HFFc6 (cell line): Measurements from ENCODE around the gene UCHL3. TPM values are rescaled to one million over a fixed set of nuclear protein-coding genes. Genes with fewer than 3 reads are reported as not detected.

Experiments
- DNase-seq: peaks from one replicate; pipeline ENCODE4 v3.0.0-alpha.2; 2018
- H3K27ac Mint-ChIP-seq: 2 replicates; pipeline ENCODE4 v1.8.0; 2020; ENCODE audit warnings: mild to moderate bottlenecking, mixed read lengths
- H3K27me3 Mint-ChIP-seq: 2 replicates; pipeline ENCODE4 v1.8.0; 2021; ENCODE audit warnings: mild to moderate bottlenecking, moderate library complexity, mixed read lengths; ENCODE audit not compliant: insufficient read depth
- H3K36me3 Mint-ChIP-seq: 2 replicates; pipeline ENCODE4 v1.8.0; 2021; ENCODE audit warnings: low read depth, mixed read lengths
- H3K4me1 Mint-ChIP-seq: 2 replicates; pipeline ENCODE4 v1.8.0; 2020; ENCODE audit warnings: low read depth, mixed read lengths
- H3K4me3 Mint-ChIP-seq: 2 replicates; pipeline ENCODE4 v1.8.0; 2020; ENCODE audit warnings: mild to moderate bottlenecking, moderate library complexity, mixed read lengths
- H3K9me3 Mint-ChIP-seq: 2 replicates; pipeline ENCODE4 v1.8.0; 2020; ENCODE audit warnings: mild to moderate bottlenecking, mixed read lengths
- total RNA-seq, 6 experiments: library from RNA; stranded (reverse); fragmentation: NEBNext Ultra II Directional; extraction: Animal tissue kit (Norgen Biotek cat#: 25700); gene quantifications; 2 replicates in 1 of 6; 3 replicates in 5 of 6; pipeline ENCODE4 v1.2.3, GENCODE V29; 2021
- TF ChIP-seq, protein P1 (sequence below): fragments of 200-600 bp; sonication (generic); IDR thresholded peaks from 2 replicates; pipeline ENCODE4 v1.5.0; 2021; ENCODE audit warnings: antibody characterized with exemption, mild to moderate bottlenecking

The UCHL3 gene
- total RNA-seq, 6 experiments from 2014 or later = 51.4 to 67.4 (median 54.4) TPM

DNA sequence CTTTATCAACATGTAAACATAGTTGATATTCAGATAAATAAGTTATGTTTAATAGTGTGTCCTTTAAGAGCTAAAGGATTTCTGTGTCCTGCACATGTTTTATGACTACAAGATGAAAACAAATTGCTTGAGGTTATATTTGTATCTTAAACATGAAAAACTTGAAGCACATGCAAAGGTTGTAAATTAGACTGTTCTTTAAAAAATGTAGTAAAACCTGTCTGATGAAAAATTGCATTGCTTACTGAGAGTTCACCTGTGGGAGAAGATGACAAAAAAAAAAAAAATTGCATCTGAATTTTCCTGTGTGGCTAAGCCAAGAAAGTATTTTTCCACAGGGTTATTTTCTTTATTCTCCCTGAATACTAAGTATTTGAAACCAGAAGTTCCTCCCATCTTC lies 60.9 kb downstream of the UCHL3 start:
- Mint-ChIP-seq H3K27me3 (no peaks in the 10 kb centered on the region; the same call in 1 of the 2 replicates), H3K4me1 (peaks cover 25% of the 10 kb centered on the region), H3K36me3 (peaks cover 57% of the 10 kb centered on the region), H3K4me3 (no peak overlapping the region), H3K9me3 (no peaks in the 10 kb centered on the region), H3K27ac (no peak overlapping the region)
- DNase-seq = no peak
- TF ChIP-seq, protein P1, sequence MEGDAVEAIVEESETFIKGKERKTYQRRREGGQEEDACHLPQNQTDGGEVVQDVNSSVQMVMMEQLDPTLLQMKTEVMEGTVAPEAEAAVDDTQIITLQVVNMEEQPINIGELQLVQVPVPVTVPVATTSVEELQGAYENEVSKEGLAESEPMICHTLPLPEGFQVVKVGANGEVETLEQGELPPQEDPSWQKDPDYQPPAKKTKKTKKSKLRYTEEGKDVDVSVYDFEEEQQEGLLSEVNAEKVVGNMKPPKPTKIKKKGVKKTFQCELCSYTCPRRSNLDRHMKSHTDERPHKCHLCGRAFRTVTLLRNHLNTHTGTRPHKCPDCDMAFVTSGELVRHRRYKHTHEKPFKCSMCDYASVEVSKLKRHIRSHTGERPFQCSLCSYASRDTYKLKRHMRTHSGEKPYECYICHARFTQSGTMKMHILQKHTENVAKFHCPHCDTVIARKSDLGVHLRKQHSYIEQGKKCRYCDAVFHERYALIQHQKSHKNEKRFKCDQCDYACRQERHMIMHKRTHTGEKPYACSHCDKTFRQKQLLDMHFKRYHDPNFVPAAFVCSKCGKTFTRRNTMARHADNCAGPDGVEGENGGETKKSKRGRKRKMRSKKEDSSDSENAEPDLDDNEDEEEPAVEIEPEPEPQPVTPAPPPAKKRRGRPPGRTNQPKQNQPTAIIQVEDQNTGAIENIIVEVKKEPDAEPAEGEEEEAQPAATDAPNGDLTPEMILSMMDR = no peak

DNA sequence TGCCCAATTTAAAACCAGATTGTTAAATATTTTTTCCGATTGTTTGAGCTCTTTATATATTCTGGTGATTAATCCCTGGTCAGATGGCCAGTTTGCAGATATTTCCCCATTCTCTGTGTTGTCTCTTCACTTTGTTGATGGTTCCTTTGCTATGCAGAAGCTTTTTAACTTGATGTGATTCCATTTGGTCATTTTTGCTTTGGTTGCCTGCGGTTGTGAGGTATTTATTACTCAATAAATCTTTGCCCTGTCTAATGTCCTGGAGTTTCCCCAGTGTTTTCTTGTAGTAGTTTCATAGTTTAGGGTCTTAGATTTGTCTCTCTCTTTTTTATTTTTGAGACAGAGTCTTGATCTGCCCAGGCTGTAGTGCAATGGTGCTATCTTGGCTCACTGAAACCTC lies 62.8 kb downstream of the UCHL3 start:
- no peak overlapping the region for H3K27ac Mint-ChIP-seq
- no peak for DNase-seq
- no peak overlapping the region for H3K4me3 Mint-ChIP-seq
- peaks cover 29% of the 10 kb centered on the region for H3K4me1 Mint-ChIP-seq
- TF ChIP-seq, protein P1 = no peak
- peaks cover 52% of the 10 kb centered on the region for H3K36me3 Mint-ChIP-seq
- H3K27me3 Mint-ChIP-seq = no peaks in the 10 kb centered on the region; the same call in 1 of the 2 replicates
- no peaks in the 10 kb centered on the region; the same call in 1 of the 2 replicates for H3K9me3 Mint-ChIP-seq

DNA sequence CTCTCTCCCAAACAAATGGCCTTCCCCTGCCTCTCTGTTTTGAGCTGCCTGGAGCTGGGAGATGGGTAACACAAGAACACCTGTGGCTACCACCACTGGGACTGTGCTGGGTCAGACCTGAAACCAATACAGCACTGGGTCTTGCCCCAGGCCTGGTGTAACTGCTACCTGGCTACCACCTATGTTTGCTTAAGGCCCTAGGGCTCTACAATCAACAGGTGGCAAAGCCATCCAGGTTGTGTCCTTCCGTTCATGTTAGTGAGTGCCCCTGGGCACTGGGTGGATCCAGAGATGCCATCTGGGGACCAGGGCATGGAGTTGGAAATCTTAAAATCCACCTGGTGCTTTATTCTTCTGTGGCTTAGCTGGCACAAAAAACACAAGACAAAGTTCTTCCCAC lies 67.6 kb downstream of the UCHL3 start:
- H3K9me3 Mint-ChIP-seq = no peaks in the 10 kb centered on the region; the same call in 1 of the 2 replicates
- peaks cover 69% of the 10 kb centered on the region for H3K4me1 Mint-ChIP-seq
- H3K36me3 Mint-ChIP-seq = peaks cover 57% of the 10 kb centered on the region
- H3K27ac Mint-ChIP-seq = no peak overlapping the region
- DNase-seq = no peak
- TF ChIP-seq, protein P1 = no peak
- no peak overlapping the region for H3K4me3 Mint-ChIP-seq
- no peaks in the 10 kb centered on the region; the same call in 1 of the 2 replicates for H3K27me3 Mint-ChIP-seq

DNA sequence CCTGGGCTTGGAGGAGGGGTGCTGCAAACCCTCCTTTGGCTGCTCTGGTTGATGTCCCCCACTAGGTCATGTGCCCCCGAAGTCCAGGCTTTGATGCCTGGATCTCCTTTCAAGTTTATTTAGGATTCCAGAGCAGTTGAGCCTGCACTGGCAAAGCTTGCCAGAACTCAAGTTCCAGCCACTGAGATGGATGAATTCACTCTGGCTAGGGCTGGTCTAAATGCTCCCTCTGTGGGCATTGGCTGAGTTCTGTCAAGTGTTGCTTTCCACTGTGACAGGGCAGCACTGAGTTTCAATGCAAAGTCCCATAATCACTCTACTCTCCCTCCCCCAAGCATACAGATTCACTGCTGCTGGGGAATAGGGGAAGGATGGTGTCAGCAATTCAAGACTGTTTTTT lies 68.7 kb downstream of the UCHL3 start:
- no peaks in the 10 kb centered on the region; the same call in 1 of the 2 replicates for H3K27me3 Mint-ChIP-seq
- no peak for DNase-seq
- H3K9me3 Mint-ChIP-seq = no peaks in the 10 kb centered on the region; the same call in 1 of the 2 replicates
- peaks cover 49% of the 10 kb centered on the region for H3K36me3 Mint-ChIP-seq
- TF ChIP-seq, protein P1 = no peak
- peak overlapping the region; percentile 64 for H3K27ac Mint-ChIP-seq
- peaks cover 78% of the 10 kb centered on the region for H3K4me1 Mint-ChIP-seq
- H3K4me3 Mint-ChIP-seq = no peak overlapping the region

DNA sequence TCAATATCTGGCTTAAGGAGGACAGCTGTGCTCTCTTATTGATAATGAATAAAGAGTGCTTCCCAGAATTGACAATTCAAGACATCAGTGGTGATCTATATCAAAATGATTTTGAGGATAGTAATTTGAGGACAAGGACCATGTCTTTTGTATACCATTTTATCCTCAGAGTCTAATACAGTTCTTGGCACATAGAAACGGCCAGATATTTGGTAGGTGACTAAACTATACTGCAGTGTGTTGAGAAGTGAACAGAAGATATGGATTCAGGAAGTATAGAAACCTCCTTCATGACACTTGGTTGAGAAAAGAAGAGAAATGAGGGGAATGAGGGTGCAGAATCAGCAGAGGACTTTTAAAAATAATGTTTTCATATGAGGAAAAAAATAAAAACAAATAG lies 70.4 kb downstream of the UCHL3 start:
- no peak for DNase-seq
- TF ChIP-seq, protein P1 = no peak
- H3K27me3 Mint-ChIP-seq = no peaks in the 10 kb centered on the region
- H3K27ac Mint-ChIP-seq = peak overlapping the region; percentile 79
- peaks cover 54% of the 10 kb centered on the region for H3K36me3 Mint-ChIP-seq
- H3K9me3 Mint-ChIP-seq = no peaks in the 10 kb centered on the region; the same call in 1 of the 2 replicates
- peaks cover 85% of the 10 kb centered on the region for H3K4me1 Mint-ChIP-seq
- H3K4me3 Mint-ChIP-seq = peak overlapping the region; percentile 45

DNA sequence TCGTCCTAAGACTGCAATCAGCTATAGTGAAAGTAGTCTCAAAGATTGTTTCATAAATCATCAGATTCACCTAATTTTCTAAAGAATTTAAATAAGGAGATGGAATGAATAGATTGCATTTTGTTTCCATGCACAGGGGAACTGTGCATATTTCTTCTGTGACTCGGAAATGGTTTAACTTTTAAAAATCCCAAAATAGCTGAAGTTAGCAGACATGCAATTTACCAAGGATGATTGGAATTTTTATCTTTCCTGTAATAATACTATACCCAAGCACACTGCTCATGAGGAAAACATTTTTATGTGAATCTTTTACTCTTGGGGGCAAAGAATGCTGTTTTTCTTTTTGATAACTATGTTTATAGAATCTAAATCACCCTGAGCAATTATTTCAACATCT lies 71.6 kb downstream of the UCHL3 start:
- DNase-seq = peak; percentile 74
- no peaks in the 10 kb centered on the region for H3K27me3 Mint-ChIP-seq
- H3K4me1 Mint-ChIP-seq = peaks cover 89% of the 10 kb centered on the region
- H3K9me3 Mint-ChIP-seq = peaks cover 4% of the 10 kb centered on the region
- H3K4me3 Mint-ChIP-seq = peak overlapping the region; percentile 69
- peaks cover 56% of the 10 kb centered on the region for H3K36me3 Mint-ChIP-seq
- TF ChIP-seq, protein P1 = no peak
- H3K27ac Mint-ChIP-seq = peak overlapping the region; percentile 79
